HG02885 (cell line): ENCODE measurements around the gene NRCAM.
"Not testable (repeated sequence)": the region's sequence is repeated elsewhere in the genome, so short reads cannot be mapped to it uniquely, and the experiment has no call there.

Experiments
- ATAC-seq: cut with Tn5 transposase; IDR thresholded peaks from one replicate; pipeline ENCODE4 v1.9.1; 2021; ENCODE audit warnings: mild to moderate bottlenecking; ENCODE audit not compliant: unreplicated experiment, poor library complexity

Gene NRCAM

DNA sequence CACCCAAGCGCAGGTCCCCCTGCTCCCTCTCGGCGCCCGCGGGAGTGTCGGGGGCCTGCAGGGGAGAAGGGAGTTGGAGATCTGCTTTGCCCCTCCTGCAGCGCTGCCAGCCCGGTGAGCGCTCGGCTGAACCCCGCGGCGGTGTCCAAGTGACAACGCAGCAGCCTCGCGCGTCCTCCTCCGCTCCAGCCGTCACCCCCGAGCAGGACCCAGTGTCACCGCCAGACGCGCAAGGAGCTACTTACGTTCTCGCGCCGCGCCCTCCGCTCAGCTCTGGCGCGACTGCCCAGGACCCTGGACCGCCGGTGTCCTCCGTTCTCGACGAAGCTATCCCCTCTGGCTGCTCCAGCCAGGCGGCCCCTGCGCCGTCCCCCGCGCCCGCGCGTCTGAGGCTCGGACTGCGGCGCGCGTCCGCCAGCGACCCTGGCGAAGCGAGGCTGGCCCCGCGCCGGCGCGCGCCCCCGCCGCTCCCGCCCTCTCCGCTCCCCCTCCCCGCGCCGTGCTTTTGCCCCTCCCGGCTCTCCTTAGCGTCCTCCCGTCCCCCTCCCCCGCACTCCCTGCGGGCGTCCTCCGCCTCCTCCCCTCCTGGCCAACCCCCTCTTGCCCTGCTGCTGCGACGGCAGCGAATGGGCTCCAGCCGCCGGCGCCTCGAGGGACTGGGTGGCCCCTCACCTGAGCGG is at the start of gene NRCAM:
TSS of gene NRCAM (minus strand) at position 439 of the 680 bp plus-strand sequence. CDS start 216,372 bp downstream, outside the sequence.
- ATAC-seq, result peak; percentile 52

DNA sequence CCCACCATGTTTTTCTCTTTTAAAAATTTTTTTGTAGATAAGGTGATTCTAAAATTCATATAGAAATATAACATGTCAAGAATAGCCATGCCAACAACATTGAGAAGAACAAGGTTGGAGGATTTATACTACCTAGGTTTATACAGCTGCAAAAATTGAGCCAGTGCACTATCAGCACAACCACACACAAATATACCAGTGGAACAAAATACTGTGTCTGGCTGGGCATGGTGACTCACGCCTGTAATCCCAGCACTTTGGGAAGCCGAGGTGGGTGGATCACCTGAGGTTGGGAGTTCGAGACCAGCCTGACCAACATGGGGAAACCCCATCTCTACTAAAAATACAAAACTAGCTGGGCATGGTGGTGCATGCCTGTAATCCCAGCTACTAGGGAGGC is 48.3 kb upstream of the NRCAM start:
- ATAC-seq, result not testable (repeated sequence)

DNA sequence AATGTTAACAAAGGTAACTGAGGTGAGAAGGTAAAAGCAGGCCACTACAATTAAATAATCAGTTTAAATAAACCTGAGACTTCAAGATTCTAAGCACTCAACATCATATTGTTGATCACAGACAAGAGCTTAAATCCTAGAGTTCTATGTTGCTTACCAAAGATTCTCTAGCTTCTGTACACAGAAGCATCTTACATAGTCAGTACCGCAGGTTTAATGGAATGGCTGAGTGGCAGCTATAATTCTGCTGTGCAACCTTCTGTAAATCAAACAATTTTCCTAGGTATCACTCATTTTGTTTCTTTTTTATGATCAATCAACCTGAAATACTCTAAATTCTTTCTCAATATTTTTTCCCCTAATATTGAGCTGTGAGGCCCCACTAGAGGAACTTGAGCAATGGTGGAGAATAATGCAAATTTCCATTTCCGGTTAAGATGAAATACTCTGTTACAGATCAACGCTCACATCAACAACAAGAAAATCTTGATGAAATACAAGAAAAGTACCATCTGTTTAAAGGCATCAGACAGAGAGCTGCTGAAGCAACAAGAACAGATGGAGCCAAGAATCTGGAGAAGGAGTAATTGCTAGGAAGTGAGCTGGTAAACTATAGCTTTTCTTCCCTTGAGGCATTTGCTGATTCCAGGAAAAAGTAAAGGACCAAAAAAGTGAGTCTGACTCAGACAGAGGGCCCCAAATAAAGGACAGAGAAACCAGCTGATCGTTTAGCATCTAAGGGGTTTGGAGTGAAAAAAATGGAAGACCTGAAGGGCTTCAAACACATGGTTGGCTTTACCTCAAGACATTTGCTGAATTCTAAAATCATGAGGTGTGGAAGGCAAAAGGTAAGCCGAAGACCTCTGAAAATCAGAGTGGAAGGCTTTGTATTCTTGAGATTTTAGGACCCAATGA is 47.1 kb upstream of the NRCAM start:
- ATAC-seq, result peak; percentile 96

DNA sequence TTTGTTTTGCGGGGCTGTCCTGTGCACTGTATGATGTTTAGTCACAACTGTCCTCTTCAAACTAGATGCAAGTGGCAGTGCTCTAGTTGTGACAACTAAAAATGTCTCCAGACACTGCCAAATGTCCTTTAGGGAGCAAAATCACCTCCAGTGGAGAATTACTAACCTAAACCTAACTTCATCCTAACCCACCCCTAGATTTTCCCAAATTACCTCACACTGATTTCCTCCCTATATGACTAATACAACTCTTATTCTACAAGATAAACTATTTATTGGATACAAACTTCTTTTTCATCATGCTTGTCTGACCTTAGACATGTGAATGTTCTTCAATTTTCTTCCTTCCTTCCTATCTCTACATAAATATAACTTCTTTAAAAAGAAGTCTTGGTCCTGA is 43.3 kb upstream of the NRCAM start:
- ATAC-seq, result no peak

DNA sequence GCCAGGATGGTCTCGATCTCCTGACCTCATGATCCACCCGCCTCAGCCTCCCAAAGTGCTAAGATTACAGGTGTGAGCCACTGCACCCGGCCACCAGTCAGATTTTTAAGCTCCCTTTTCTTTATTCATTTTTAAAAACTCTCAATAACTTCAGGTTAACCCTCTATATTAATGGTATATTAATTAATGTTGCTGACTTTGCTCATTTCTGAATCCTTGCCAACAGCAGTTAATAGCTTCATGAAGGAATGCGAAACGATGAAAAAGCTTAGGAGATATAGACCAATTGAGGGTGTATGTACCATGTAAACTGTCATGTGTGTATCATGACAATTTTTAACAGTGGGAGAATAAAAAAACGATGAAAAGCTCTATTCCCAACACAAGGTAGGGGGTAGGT is 42.2 kb upstream of the NRCAM start:
- ATAC-seq, result no peak

DNA sequence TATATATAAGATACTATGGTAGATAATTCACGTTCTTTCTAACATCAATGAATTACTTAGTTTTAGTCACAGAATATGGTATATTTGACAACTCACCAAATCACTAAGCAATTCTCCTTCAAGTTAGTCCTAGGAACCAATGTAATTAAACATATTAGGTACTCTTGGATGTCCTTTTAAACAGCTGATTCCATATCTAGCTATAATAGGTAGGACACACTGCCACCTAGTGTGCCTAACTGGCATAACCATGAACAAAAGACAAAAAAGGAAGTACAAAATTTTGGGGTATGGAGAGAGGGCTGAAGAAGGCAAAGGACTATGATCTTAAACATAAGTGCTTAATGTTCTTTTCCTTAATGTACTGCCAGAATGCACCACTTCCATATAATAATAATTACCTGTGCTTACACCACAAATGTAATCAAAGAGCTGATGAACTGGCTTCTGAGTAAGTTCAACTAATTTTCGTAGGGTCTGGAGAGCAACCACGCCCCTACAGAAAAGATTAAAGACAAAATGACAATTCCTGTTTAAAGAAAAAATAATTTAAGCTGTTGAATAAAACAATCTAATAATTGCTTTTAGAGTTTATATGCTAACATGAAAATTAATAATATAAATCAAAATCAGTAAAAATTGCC is 41.0 kb upstream of the NRCAM start:
- peak; percentile 82 for ATAC-seq

DNA sequence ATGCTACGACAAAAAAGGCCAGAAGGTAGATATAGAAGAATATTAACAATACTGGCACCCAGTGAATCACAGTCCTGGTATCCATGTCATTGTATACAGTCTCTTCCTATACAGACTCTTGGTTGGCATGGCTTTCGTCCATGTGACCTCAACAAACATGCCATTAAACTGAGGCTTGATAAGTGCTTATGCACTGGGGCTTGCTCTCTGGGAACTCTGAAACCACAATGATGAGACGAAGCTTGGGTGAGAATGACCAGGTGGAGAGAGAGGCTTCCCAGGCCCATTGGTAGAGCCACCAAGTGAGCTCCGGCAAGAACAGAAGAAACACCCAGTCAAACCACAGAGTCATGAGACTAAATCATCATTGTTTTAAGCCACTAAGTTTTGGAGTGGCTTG is 36.5 kb upstream of the NRCAM start:
- ATAC-seq, result no peak

DNA sequence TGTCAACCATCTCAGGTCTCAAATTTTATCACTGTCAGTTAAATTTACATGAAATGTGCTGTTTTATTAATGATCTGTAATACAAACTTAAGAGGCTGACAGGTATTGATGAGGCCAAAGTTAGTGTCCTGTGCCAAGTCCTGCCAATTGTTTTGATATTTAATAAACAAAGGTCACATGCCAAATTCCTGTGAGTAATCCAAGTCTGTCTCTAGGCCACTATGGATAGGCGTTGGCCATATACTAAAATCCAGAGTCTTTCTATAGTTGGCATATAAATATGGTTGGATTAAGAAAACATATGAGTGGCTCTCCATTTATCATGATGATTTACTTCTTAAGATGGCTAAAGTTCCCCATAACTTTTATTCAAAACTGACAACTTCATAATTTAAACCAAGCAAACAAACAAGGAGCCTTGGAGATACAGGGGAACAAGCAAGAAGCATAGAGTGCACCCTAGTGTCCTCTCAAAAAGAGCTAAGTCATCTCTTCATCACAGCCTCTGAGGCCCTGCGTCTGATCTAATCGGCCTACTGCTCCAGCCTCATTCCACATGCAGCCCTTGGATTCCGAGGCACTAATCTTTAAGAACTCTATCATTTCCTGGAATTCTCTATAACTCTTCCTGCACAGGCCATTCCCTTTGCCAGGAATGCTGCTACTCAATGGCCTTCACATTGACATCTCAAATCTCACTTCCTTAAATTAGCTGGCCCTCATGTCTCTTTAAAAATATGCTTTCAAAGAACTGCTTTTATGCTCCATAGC is 32.7 kb upstream of the NRCAM start:
- no peak for ATAC-seq

DNA sequence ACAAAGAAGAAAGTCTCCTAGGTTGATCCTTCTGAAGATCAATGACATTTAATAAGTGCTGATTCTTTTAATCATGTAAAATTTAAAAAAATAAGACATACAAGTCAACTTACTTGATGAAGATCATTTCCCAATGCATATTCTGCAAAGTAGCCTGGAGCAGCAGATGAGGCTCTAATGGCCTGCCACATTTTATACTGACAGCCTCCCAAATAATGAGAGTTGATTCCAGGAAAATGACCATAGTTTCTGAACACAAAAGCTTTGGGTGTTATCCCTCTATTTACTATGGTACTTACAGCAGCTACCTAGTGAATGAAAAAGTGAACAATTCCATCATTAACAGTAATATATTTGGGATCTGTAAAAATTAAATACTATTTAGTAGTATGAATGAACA is 31.4 kb upstream of the NRCAM start:
- ATAC-seq, result no peak

DNA sequence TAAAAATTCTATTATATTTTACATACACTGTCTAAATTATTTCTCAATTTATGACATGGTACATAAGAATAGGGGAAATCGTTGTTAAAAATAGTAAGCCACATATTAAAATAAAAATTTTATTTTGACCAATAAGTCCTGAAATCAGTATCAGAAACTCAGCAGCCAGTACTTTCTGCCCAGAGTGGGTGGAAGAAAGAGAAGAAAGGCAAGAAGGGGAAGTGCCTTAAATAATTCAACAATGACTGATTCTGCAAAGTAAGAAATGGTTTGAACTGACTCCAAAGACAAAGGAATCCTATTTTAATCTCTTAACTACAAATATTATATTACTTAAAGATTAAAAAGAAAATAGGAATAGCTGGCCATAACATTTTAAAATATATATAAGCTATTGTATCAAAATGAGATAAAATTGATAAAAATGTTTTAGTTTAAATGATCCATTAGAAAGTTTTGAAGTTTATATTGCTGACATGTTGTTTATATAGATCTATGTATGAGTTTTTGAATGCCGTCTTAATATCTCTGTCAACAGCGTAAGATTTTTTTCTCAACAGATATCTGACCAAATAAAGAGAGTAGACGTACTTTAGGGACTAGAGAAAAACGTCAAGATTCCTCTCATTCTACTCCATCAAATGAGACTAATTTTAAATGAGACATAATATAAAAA is 30.2 kb upstream of the NRCAM start:
- ATAC-seq, result peak; percentile 86

DNA sequence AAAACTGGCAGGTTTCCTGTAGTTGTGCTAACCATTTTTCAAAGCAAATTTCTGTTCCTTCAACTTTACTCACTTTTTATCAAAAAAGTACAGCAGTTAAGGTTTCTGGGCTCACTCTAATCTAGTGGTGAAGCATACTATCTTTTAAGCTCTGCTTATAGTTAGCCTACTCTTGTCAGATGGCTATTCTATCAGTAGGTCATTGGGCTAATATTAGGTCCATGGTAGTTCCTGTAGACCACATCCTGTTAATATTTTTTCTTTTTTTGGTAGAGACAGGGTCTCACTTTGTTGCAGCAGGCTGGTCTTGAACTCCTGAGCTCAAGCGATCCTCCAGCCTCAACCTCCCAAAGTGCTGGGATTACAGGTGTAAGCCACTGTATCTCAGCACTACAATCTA is 27.9 kb upstream of the NRCAM start:
- ATAC-seq, result peak; percentile 59

DNA sequence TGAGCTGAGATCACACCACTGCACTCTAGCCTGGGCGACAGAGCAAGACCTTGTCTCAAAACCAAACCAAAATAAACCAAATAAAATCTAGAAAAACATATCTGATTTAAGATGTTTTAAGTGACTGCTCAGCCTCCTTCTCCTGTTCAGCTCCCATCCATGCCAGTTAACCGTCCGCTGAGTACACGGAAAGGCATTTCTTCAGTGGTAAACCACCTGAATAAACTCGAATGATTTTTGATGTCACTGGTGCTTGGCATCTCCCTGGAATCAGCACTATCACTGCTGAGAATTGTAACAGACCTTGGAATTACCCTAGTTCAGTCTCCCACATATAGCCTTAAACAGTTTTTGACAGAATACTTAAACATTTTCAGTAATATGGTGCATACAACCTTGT is 24.1 kb upstream of the NRCAM start:
- no peak for ATAC-seq

DNA sequence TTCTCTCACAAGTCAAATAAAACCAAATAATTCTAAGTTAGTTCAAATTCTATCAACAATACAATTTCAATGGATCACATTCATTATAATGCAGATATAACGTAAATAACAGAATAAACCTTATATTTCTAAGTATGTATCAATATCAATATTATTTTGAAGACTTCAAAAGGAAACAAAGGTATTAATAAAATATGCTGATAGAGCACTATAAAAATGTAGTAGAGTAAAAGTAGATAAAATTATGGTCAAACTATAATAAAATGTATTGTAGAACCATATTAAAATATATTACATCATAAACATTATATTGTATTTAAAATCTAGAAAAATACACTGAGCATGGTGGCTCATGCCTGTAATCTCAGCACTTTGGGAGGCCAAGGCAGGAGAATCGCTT is 23.5 kb upstream of the NRCAM start:
- no peak for ATAC-seq

DNA sequence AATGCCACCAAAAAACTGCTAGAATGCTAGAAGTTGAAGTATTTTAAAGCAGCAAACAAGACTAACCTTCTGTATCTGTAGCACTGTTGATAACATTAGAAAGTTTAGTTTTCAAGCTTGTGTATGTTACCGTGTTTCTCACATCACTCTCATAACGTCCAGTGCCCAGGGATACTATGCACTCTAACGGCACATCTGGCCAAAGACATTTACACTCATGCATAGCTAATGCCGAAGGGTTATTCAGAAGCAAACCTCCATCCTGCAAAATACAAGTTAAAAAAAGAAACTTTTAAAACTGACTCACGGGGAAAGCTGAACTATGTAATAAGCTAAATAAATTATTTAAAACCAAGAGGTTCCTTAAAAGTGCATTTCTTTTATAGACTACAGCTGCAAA is 22.9 kb upstream of the NRCAM start:
- no peak for ATAC-seq

DNA sequence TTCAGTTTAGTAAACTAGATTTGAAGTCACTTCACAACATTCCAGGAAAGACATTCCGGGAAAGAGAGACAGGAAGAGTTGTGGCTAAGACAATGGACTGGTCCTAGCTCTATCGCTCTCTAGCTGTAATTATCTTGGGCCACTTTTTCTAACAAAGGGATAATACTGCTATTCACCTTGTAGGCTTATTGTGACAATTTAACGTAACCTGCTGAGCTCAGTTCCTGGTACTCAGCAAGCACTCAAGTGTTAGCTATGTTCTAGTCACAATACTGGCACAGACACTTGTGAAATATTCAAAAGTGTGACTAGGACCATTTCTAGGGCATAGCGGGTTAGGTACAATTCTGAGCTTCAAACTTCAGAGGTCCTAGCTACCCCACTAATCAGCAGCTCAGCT is 12.0 kb upstream of the NRCAM start:
- ATAC-seq, result no peak

DNA sequence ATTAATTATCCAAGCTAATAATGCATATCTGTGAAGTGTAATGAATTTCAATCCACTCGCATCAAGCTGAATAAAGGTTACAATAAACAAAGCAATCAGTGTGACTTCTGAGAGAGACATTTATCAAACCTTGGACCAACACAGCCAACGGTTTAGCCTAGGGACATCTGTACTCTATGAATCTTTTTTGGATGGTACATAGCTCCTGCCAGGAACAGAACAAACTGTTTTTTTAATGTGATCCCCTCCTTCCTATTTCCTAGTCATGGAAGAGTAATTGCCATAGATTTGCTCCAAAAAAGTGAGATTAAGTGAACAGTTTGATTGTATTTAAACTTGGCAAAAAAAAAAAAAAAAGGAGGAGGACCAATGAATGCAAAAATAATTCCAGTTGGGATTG is 11.2 kb upstream of the NRCAM start:
- ATAC-seq, result no peak

DNA sequence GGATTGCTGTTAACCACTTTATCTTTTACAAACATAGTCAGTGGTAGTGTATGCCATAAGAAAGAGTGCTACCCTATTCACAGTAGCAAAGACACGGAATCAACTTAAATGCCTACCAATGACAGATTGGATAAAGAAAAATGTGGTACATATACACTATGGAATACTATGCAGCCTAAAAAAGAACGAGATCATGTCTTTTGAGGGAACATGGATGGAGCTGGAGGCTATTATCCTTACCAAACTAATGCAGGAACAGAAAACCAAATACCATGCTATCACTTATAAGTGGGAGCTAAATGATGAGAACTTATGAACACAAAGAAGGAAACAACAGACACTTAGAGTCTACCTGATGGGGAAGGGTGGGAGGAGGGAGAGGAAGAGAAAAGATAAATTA is 10.1 kb upstream of the NRCAM start:
- not testable (repeated sequence) for ATAC-seq

DNA sequence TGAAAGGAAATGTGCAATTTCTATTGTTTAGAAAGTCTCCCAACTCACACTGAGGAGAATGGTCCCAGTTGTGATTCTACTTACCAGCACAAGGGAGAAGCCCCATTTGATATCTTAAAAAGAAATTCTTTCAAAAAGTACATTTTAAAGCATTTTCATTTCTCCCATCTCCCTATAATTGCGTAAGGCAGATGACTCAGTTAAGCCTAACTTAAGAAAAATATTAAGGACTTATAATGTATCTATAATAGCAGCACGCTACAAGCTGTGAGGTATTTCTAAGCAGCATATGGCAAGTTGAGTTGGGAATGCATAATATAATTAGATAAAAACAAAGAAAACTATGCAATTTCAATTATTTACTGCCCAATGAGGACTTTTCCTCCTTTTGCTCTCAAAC is 8.5 kb upstream of the NRCAM start:
- no peak for ATAC-seq

DNA sequence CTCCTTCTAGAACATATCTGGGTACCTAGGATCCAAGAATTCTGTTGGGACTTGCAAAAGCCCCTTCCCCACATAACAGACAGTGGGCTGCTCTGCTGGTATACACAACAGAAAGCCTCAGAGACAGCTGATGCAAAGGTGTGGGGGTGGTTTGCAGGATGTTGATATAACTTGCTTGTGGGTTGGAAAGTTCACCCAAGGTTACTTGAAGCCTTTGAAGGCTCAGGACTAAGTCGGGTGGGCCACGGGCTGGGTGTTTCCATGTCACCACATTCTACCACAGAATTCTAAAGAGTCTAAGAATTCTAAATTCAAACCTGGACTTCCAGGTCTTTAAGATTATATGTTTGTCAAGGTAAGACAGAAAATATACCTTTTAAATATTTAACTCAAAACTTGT is 7.4 kb upstream of the NRCAM start:
- ATAC-seq, result no peak

DNA sequence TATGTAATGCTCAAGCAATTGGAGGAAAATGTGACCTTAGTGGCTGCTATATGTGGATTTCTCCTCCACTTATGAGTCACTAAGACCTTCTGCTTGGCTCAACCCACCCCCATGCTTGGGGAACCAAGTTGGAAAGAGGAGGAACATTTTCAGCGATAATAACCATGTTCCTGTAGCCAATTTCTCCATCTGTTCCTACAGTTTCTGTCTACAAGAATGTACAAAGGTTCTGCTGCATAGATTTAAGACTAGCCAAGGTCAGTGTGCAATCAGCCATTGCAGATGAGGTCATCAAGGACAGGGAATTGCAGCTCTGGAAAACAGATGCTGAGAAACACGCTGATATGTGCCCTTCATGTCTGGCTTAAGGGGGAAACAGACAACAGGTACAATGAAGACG is 5.6 kb upstream of the NRCAM start:
- no peak for ATAC-seq
